Activated naive CD8-positive, alpha-beta T cell treated with anti-CD3 and anti-CD28 coated beads, Interleukin-2, amount 10 ng/mL, durations not matched to agents 7 days and 5 days (primary cell): ENCODE results near the gene RNF187. TPM values are rescaled to one million over a fixed set of nuclear protein-coding genes. Genes with fewer than 3 reads are reported as not detected.

ENCODE experiments used
- ATAC-seq: fragments of 150-1000 bp; cut with Tn5 transposase; one replicate; pipeline ENCODE4 v1.10.0; 2021; ENCODE audit warnings: low read depth, moderate library complexity
- POLR2A ChIA-PET: fragments of 350-600 bp; sonication (Branson Sonifier 250); formaldehyde crosslinking; loops from one replicate; lab custom pipeline; 2021; ENCODE audit warnings: antibody characterized with exemption; lab: Charles Lee
- DNase-seq: peaks from one replicate; pipeline ENCODE4 v3.0.0; 2021
- H3K27ac Mint-ChIP-seq: one replicate; pipeline ENCODE4 v1.8.0; 2022; ENCODE audit warnings: mild to moderate bottlenecking, mixed read lengths
- H3K27me3 Mint-ChIP-seq: one replicate; pipeline ENCODE4 v1.8.0; 2022; ENCODE audit warnings: mild to moderate bottlenecking, moderate library complexity, mixed read lengths
- H3K36me3 Mint-ChIP-seq: one replicate; pipeline ENCODE4 v1.8.0; 2021; ENCODE audit warnings: mild to moderate bottlenecking, mixed read lengths
- H3K4me1 Mint-ChIP-seq: one replicate; pipeline ENCODE4 v1.8.0; 2021; ENCODE audit warnings: mixed read lengths
- H3K4me3 Mint-ChIP-seq: one replicate; pipeline ENCODE4 v1.8.0; 2022; ENCODE audit warnings: mild to moderate bottlenecking, moderate library complexity, mixed read lengths
- H3K9me3 Mint-ChIP-seq: one replicate; pipeline ENCODE4 v1.8.0; 2021; ENCODE audit warnings: mixed read lengths
- microRNA-seq: library from miRNA; unstranded; fragments of <30 nt; microRNA quantifications from one replicate; pipeline ENCODE4 v1.2.0, GENCODE V29; 2022
- total RNA-seq, 2 experiments: library from RNA; stranded (reverse); gene quantifications; one replicate each; pipeline ENCODE4 v1.2.3, GENCODE V29; 2021

Gene RNF187
- total RNA-seq, 2 experiments from 2014 or later: 128 to 143 TPM

DNA sequence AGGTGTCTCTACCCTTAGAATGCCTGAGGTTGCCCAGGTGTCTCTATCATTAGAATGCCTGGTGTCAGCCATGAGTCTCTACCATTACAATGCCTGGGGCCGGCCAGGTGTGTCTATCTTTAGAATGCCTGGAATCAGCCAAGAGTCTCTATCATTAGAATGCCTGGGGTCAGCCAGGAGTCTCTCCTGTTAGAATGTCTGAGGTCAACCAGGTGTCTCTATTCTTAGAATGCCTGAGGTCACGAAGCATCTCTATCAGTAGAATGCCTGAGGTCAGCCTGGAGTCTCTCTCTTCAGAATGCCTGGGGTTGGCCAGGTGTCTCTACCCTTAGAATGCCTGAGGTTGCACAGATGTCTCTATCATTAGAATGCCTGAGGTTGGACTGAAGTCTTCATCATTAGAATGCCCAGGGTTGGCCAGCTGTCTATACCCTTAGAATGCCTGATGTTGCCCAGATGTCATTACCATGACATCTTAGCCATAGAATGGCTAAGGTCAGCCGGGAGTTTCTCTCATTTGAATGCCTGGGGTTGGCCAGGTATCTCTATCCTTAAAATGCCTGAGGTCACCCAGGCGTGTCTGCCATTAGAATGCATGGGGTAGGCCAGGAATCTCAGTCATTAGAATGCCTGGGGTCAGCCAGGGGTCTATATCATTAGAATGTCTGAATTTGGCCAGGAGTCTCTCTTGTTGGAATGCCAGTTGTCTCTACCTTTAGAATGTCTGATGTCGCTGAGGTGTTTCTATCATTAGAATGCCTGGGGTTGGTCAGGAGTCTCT lies 44.0 kb downstream of the RNF187 start:
- POLR2A ChIA-PET: no interaction called here
- Mint-ChIP-seq H3K36me3 (no peaks in the 10 kb centered on the region), H3K27ac (no peak overlapping the region), H3K27me3 (peaks cover 6% of the 10 kb centered on the region), H3K4me1 (no peaks in the 10 kb centered on the region), H3K4me3 (no peak overlapping the region), H3K9me3 (peaks cover 12% of the 10 kb centered on the region)
- no peak for DNase-seq
- no peak for ATAC-seq

DNA sequence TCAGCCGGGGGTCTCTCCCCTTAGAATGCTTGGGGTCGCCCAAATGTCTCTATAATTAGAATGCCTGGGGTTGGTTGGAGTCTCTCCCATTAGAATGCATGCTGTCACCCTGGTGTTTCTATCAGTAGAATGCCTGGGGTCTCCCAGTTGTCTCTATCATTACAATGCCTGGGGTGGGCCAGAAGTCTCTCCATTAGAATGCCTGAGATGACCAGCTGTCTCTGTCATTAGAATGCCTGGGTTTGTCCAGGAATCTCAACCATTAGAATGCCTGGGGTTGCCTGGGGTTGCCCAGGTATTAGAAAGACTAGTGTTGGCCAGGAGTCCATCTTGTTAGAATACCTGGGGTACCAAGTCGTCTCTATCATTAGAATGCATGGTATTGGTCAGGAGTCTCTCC lies 51.6 kb downstream of the RNF187 start:
- Mint-ChIP-seq H3K27me3 (no peaks in the 10 kb centered on the region), H3K27ac (no peak overlapping the region), H3K4me1 (no peaks in the 10 kb centered on the region), H3K4me3 (no peak overlapping the region), H3K36me3 (no peaks in the 10 kb centered on the region), H3K9me3 (peaks cover 11% of the 10 kb centered on the region)
- POLR2A ChIA-PET: no interaction called here
- no peak for ATAC-seq
- no peak for DNase-seq

DNA sequence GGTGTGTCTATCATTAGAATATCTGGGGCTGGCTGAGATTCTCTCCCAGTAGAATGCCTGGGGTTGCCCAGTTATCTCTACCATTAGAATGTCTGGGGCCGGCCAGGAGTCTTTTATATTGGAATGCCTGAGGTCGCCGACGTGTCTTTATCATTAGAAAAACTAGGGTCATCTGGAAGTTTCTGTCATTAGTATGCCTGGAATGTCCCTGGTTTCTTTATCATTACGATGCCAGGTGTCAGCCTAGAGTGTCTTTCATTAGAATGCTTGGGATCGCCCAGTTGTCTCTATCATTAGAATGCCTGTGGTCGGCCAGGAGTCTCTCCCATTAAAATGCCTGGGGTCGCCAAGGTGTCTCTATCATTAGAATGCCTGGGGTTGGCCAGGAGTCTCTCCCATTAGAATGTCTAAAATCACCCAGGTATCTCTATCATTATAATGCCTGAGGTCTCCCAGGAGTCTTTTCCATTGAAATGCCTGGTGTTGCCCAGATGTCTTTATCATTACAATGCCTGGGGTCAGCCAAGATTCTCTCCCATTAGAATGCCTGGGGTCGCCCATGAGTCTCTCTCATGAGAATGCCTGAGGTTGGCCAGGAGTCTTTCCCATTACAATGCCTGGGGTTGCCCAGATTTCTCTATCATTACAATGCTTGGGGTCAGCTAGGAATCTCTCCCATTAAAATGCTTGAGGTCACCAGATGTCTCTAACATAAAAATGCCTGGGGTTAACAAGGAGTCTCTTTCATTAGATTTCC lies 53.2 kb downstream of the RNF187 start:
- H3K4me1 Mint-ChIP-seq: no peaks in the 10 kb centered on the region

DNA sequence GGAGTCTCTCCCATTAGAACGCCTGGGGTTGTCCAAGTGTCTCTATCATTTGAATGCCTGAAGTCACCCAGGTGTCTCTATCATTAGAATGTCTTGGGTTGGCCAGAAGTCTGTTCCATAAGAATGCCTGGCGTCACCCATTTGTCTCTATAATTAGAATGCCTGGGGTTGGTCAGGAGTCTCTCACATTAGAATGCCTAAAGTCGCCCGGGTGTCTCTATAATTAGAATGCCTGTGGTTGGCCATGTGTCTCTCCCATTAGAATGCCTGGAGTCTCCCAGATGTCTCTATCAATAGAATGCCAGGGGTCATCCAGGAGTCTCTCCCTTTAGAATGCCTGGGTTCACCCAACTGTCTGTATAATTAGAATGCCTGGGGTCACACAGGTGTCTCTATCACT lies 54.5 kb downstream of the RNF187 start:
- ATAC-seq: no peak
- Mint-ChIP-seq H3K4me1 (no peaks in the 10 kb centered on the region), H3K9me3 (peaks cover 2% of the 10 kb centered on the region), H3K36me3 (no peaks in the 10 kb centered on the region), H3K27ac (no peak overlapping the region), H3K27me3 (no peaks in the 10 kb centered on the region), H3K4me3 (no peak overlapping the region)
- POLR2A ChIA-PET: no interaction called here
- no peak for DNase-seq

More for the DNA sequence above, 53.2 kb downstream of the RNF187 start:
- Mint-ChIP-seq H3K36me3 (no peaks in the 10 kb centered on the region), H3K27ac (no peak overlapping the region), H3K27me3 (no peaks in the 10 kb centered on the region), H3K9me3 (peaks cover 9% of the 10 kb centered on the region), H3K4me3 (no peak overlapping the region)
- no peak for DNase-seq
- POLR2A ChIA-PET: no interaction called here
- no peak for ATAC-seq

DNA sequence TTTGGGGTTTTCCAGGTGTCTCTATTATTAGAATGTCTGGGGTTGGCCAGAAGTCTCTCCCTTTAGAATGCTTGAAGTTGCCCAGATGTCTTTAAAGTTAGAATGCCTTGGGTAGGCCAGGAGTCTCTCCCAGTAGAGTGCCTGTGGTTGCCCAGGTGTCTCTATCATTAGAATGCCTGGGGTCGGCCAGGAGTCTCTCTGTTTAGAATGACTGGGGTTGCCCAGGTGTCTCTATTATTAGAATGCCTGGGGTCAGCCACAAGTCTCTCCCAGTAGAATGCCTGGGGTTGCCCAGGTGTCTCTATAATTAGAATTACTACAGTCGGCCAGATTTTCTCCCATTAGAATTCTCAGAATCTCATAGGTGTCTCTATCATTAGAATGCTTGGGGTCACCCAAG lies 55.2 kb downstream of the RNF187 start:
- Mint-ChIP-seq H3K4me3 (no peak overlapping the region), H3K4me1 (no peaks in the 10 kb centered on the region), H3K36me3 (no peaks in the 10 kb centered on the region), H3K27me3 (no peaks in the 10 kb centered on the region), H3K27ac (no peak overlapping the region), H3K9me3 (peaks cover under 1% of the 10 kb centered on the region)
- POLR2A ChIA-PET: no interaction called here
- DNase-seq: no peak
- ATAC-seq: no peak

DNA sequence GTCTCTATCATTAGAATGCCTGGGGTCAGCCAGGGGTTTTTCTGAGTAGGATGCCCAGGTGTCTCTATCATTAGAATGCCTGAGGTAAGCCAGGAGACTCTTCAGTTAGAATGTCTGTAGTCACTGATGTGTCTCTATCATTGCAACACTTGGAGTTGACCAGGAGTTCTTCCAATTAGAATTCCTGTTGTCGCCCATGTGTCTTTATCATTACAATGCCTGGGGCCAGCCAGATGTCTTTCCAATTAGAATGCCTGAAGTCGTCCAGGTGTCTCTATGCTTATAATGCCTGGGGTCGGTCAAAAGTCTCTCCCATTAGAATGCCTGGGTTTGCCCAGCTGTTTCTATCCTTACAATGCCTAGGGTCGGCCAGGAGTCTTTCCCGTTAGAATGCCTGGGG lies 55.8 kb downstream of the RNF187 start:
- POLR2A ChIA-PET: no interaction called here
- no peak for ATAC-seq

DNA sequence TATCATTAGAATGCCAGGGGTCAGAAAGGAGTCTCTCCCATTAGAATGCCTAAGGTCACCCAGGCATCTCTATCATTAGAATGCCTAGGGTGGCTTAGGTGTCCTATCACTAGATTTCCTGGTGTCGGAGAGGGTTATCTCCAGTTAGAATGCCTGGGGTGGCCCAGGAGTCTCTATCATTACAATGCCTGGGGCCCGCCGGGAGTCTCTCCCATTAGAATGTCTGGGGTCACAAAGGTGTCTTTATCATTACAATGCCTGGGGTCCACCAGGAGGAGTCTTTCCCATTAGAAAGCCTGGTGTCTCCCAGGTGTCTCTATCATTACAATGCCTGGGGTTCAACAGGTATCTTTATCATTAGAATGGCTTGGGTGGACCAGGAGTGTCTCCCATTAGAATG lies 56.2 kb downstream of the RNF187 start:
- Mint-ChIP-seq H3K4me3 (no peak overlapping the region), H3K9me3 (no peaks in the 10 kb centered on the region), H3K27ac (no peak overlapping the region), H3K4me1 (no peaks in the 10 kb centered on the region), H3K36me3 (no peaks in the 10 kb centered on the region), H3K27me3 (no peaks in the 10 kb centered on the region)
- POLR2A ChIA-PET: no interaction called here
- DNase-seq (no peak), ATAC-seq (no peak)

More for the DNA sequence above, 55.8 kb downstream of the RNF187 start:
- Mint-ChIP-seq H3K4me3 (no peak overlapping the region), H3K36me3 (no peaks in the 10 kb centered on the region), H3K27ac (no peak overlapping the region), H3K9me3 (no peaks in the 10 kb centered on the region), H3K4me1 (no peaks in the 10 kb centered on the region), H3K27me3 (no peaks in the 10 kb centered on the region)
- no peak for DNase-seq

DNA sequence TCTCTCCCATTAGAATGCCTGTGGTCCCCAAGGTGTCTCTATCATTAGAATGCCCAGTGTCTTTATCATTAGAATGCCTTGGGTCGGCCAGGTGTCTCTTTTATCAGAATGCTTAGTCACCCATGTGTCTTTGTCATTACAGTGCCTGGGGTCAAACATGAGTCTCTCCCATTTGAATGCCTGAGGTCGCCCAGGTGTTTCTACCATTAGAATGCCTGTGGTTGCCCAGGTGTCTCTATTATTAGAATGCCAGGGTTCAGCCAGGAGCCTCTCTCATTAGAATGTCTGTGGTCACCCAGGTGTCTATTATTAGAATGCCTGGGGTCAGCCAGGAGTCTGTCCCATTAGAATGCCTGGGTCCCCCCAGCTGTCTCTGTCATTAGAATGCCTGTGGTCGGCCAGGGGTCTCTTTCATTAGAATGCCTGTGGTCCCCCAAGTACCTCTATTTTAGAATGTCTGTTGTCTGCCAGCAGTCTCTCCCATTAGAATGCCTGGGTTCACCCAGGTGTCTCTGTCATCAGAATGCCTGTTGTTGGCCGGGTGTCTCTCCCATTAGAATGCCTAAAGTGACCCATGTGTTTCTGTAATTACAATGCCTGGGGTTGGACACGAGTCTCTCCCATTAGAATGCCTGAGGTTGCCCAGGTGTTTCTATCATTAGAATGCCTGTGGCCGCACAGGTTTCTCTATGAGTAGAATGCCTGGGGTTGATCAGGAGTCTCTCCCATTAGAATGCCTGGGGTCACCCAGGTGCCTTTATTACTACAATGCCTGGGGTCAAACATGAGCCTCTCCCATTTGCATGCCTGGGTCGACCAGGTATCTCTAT lies 57.1 kb downstream of the RNF187 start:
- no peaks in the 10 kb centered on the region for H3K36me3 Mint-ChIP-seq
- no peaks in the 10 kb centered on the region for H3K4me1 Mint-ChIP-seq
- no peak overlapping the region for H3K27ac Mint-ChIP-seq
- no peak for ATAC-seq
- no peak overlapping the region for H3K4me3 Mint-ChIP-seq
- POLR2A ChIA-PET: no interaction called here
- no peaks in the 10 kb centered on the region for H3K27me3 Mint-ChIP-seq
- no peak for DNase-seq
- no peaks in the 10 kb centered on the region for H3K9me3 Mint-ChIP-seq

DNA sequence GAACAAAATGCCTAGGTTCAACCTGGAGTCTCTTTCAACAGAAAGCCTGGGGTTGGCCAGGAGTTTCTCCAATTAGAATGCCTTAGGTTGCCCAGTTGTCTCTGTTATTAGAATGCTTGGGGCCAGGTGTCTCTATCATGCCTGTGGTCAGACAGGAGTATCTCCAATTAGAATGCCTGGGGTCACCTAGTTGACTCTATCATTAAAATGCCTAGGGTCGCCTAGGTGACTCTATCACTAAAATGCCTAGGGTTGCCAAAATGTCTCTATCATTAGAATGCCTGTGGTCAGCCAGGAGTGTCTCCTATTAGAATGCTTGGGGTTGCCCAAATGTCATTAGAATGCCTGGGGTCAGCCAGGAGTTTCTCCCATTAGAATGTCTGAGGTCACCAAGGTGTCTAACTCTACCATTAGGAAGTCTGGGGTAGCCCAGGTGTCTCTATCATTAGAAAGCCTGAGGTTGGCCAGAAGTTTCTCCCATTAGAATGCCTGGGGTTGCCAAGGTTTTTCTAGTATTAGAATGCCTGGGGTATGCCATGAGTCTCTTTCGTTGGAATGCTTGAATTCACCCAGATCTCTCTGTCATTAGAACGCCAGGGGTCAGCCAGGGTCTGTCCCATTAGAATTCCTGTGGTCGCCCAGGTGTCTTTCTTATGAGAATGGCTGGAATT lies 57.9 kb downstream of the RNF187 start:
- POLR2A ChIA-PET: no interaction called here
- no peaks in the 10 kb centered on the region for H3K36me3 Mint-ChIP-seq
- ATAC-seq (no peak), DNase-seq (no peak)
- H3K9me3 Mint-ChIP-seq: no peaks in the 10 kb centered on the region
- no peak overlapping the region for H3K27ac Mint-ChIP-seq
- H3K4me3 Mint-ChIP-seq: no peak overlapping the region
- H3K27me3 Mint-ChIP-seq: no peaks in the 10 kb centered on the region
- H3K4me1 Mint-ChIP-seq: no peaks in the 10 kb centered on the region

Small RNA genes lying within 50 kb of the gene (microRNA-seq; reads per million reads assigned to microRNA genes)
- not detected for gene MIR4666A

Other genes with a start within 250 kb of the RNF187 start
- gene TRIM11, start 80.5 kb upstream of the RNF187 start, total RNA-seq: 10 to 100 TPM; 66.6 to 73.2 TPM
- 1 to 10 TPM; 3.4 to 4.3 TPM for gene TRIM17, start 70.5 kb upstream of the RNF187 start, total RNA-seq
- 1 to 10 TPM; 7.5 to 7.7 TPM for gene RHOU, start 248.1 kb downstream of the RNF187 start, total RNA-seq